SW 1271 (cell line): ENCODE data around the gene CBX5.
"Not testable (repeated sequence)": the region's sequence is repeated elsewhere in the genome, so short reads cannot be mapped to it uniquely, and the experiment has no call there.

Experiments
- DNase-seq, 2 experiments: peaks; one replicate each; lab custom pipeline; 2025; lab: John Stamatoyannopoulos, UW

The CBX5 gene

DNA sequence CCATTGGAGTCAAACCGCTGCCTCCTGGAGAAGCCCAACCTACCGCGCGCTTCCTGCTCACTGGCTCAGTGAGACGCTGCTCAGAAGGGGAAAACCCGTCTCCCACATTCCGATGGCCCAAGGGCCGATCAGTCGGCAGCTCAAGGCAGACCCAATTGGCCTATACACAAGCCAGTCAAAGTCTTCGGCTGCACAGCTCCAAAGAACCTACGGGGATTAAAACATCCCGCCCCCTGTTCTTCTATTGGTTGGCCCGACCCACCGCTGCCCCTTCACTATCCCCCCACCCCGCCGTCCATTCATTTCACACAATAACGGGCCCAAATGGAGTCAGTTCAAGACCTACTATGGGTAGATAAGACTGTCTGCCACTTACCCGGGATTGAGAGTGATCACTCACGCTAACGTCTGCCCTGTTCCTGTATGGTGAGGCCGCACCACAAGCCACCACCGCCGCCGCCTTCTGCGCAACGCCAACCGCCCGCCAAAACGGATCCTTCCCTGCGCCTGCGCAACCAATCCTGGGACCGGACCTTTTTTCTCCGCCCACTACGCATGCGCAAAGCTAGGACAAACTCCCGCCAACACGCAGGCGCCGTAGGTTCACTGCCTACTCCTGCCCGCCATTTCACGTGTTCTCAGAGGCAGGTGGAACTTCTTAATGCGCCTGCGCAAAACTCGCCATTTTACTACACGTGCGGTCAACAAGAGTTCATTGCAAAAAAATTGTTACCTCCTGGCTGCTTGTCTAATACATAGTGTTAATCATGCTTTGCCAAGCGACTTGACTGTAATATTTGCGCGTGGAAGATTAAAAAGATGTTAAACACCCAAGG, at the start of gene CBX5:
Gene CBX5, minus strand, starts transcription at position 491 of the 836 bp plus-strand sequence. CDS start 22,472 bp downstream, outside the sequence.
- DNase-seq, result peak; percentile 97 to 99

DNA sequence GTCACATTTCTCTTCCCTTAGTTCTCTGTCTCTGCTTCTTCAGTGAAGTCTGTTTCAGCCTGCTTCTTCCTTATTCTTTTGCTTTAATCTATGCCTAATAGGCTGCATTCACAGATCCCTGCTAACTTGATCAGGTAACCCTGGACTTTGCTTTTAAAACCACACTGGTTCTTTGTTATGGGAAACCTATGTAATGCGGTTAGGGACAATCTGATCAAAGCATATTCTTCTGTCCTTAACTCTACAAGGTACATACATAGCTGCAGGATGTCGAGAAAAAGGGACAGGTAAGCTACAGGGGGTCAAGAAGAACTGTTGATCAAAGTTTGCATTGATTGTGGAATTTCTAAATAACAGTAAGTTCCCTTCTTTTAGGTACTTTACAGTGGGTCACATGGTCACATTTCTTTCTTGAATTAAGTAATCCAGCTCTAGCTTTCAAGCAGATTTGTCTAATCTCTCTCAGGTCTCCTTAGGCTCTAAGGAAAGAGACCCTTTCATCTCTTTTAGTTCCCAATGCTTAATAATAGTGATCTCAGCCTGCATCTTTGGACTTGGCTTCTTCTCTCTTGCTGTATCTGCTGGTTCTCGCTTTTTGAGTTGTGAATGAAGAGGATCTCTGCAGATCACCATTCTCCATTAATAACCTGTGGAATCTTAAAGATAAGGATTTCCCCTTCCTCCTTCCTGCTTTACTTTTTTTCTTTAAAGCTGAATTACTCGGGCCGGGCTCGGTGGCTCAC, 48.8 kb upstream of the CBX5 start:
- DNase-seq, result no peak

DNA sequence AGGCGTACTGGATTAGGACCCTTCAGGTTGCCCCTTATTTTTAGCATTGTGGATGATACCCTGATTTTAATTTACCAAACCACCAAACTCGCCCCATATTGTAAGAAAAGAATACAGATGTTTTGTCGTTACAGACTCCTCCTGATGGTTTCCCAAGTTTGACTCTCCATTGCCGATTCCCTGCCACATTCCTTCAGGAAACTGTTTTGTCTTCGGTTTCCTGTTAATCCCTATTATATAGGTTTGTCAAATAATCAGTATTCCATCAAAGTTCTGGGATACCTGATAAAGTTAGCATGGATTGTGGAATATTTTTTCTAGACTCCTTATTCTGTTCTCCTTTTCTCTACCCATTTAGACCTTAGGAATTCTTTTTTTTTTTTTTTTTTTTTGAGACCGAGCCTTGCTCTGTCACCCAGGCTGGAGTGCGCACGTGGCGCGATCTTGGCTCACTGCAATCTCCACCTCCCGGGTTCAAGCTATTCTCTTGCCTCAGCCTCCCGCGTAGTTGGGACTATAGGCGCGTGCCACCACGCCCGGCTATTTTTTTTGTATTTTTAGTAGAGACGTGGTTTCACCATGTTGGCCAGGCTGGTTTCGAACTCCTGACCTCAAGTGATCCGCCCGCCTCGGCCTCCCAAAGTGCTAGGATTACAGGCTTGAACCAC, 45.7 kb upstream of the CBX5 start:
- DNase-seq, result not testable (repeated sequence)

DNA sequence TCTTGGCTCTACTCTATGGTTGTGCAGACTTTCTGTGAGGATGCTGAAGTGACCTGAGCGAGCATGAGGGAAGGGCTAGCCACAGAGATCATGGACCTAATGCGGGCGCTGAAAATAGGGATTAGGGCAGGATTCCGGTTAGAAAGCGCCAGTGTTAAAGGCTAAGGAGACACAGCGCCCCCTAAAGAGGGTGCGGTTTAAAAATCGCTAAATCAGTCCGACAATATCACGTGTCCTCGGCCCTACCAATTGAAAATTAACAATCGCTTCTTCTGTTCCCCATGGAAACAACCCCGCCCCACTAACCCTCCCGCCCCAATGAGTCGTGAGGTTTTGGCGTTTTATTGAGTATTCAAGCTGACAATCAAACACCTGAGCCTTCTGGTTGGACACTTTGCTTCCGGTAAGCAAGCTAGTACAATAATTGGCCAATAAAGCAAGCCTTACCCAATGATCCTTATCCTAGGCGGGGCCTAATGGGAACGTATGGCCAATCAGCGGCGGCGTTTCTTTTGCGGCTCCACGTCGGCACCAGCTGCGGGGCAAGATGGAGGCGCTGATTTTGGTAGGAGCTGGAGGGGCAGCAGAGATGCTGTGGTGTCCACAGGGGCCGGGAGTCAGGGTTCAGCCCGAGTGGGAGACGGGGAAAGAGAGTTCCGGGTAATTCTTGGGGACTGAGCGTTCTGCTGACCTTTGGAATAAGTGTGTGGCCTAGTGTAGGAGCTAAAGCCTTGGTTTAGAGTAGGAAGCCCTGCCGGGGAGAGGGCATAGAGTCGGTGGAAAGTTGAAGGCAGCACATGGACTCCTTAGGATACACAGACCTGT, 44.9 kb upstream of the CBX5 start, which contains the start of gene COPZ1:
Gene COPZ1, plus strand, starts transcription at position 515 of the 825 bp plus-strand sequence. Its CDS starts 33 bp downstream, at position 548.
- DNase-seq, result peak; percentile 99 to 100

DNA sequence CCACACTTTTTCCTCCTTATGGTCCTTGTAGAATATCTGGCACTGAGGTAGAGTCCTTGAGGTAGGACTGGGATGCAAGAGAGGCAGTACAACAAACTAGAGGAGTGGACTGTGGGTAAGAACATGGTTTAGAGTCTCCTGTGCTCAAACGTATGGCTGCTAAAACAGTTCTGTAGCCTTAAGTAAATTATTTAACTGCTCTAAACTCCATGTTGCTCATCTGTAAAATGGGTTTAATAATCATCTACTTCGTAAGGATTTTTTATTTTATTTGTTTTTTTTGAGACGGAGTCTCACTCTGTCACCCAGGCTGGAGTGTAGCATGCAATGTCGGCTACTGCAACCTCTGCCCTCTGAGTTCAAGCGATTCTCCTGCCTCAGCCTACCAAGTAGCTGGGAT, 41.4 kb upstream of the CBX5 start:
- DNase-seq, result no peak

DNA sequence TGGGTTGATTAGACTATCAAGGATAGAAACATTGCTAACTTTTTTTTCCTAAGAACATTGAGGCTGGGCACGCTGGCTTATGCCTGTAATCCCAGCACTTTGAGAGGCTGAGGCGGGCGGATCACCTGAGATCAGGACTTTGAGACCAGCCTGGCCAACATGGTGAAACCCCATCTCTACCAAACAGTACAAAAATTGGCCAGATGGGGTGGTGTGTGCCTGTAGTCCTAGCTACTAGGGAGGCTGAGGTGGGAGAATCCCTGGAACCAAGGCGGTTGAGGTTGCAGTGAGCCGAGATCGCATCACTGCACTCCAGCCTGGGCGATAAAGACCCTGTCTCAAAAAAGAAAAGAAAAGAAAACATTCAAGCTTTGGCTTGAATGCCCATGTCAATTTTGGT, 32.4 kb upstream of the CBX5 start:
- not testable (repeated sequence) for DNase-seq

DNA sequence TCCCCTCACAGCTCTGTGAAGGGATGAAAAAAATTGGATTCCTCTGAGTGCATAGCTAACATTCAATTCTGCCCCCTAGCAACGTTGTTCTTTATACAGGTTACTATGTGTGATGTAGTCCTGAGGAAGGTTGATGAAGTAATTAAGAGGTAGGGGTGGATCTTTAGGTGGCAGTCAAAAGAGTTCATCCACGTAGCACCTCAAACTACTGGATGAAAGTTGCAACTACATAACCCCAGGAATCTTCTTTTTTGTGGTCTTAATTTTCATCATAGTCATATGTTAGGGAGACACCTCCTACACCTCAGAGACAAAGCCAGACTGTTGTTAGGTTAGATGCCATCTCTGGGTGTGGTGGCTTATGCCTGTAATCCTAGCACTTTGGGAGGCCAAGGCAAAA, 31.1 kb upstream of the CBX5 start:
- no peak for DNase-seq

DNA sequence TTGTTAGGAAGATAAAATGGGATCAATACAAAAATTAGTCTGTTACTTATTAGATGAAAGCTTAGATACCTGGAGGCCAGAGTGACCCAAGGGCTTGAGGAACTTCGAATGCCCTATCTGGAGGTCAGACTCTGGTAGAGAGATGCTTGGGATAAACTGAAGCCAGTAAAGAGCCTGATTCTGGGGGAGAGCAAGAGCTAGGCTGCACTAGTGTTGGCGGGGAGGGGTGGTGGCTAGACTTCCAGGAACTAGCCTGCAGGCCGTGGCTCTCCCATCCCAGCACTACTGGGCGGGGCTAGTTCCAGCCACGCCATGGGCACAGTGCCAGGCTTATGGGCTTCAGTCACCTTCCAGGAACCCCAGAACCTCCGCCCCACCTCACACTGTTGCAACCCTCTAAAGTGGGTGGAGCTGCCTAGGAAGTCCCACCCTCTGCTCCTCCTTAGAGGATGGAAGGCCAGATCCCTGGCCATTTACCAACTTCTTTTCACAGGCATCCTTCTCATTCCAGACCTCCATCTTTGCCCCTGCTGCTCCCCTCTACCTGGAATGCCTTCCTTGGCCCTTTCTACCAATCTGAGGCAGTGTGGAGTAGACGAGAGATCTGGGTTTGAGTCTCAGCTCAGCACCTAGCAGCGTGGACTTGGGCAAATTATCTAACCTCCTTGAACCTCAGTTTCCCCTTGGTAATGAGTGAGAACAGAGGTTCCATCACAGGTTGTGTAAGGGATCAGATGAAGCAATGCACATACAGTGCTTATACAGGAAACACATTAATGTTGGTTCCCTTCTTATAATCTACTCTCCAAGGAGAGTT, 27.2 kb upstream of the CBX5 start:
- no peak for DNase-seq

DNA sequence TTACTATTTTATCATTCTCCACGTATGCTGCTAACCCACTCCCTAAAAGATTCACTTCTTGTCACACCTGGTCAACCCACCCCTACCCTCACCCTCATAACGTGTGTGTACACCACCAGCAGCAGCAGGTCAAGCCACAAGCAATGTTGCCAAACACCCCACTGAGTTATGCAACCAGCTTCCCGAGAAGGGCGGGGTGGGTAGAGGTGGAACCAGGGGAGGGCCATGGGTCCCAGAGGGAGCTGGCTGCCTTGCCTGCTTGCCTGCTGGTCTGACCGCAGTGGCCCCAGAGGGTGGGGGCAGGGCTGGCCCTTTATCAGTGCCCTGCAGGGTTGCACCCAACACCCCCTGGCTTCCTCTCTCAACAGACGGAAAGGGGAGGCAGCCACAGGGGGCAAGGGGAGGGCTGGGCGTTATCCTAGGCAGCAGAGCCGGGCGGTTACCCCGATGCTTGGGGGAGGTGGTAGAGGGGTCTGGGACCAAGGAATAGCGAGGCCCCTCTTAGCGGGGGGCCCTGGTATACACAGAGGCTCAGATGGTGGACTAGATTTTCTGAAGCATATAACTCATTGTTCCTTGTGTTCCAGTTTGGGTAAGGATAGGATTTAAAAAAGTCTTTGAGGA, 24.4 kb upstream of the CBX5 start:
- DNase-seq, result no peak

DNA sequence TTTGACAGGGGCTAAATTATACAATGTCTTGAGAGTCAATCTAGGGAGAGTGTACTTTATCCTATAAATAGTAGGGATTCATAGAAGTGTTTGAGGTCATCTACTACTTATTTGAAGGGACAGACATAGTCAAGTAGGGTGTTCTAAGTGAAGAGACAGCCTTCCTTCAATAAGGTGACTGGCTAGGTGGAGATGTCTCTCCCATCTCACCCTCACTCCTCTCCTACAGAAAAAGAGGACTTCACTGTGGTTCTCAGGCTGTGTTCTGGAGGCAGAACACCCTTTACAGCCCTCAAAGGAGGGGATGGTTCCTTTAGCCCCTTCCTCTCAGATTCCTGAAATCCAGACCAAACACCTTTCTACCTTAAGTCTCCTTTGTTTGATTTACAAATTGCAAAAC, 23.7 kb upstream of the CBX5 start:
- DNase-seq, result no peak

DNA sequence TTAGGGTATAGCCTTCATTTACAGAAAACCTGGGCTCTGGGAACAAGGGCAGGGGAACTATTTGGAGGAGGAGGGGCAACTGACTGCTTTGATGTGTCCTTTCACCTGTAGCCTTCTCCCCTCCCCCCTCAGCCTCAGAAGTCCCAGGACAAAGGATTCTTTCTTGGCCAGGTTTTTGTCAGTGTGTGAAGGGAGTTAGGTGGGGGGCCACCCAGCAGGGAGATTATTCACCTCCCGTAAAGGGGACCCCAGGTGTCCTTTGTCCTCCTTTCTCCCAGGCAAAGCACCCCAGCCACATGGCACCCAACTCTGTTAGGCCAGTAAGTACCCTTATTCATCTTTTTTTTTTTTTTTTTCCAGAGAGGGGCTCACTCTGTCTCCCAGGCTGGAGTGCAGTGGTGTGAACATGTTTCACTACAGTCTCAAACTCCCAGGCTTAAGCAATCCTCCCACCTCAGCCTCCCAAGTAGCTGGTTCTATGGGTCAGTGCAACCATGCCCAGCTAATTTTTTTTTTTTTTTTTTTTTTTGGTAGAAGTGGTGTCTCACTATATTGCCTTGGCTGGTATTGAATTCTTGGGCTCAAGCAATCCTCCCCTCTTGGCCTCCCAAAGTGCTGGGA, 21.6 kb upstream of the CBX5 start:
- no peak for DNase-seq

DNA sequence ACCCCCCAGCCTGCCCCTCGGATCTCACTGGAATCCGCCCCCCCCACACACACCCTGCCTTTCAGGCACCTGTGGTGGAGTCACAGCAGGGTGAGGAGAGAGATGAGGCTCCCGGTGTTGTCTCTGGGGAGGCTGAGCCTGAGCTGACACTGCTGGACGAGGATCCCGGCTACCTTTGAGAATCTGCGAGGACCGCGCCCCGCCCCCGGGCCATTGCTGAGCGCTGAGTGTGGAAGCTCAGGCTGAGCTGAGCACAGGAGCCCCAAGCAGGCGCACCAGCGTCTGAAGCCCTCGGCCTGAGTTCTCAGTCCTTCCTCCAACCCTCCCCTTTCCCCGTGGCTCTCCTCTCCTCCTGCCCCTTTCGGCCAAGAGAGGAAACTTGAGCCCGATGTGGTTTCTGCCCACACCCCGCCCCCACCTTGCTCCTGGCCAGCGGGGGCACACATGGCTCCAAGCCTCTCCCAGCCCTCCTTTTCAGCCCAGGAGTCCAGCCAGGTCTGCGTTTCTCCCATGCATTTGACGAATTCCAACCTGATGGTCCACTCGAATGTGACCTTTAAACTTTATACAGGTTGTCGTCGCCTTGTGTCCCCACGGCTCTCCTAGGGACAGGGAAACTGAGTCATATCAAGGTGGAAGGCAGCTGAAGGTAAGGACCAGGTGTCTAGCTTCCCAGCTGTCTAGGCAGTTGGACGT, 21.0 kb upstream of the CBX5 start, which contains the start of gene NFE2:
Gene NFE2, minus strand, starts transcription at position 284 of the 696 bp plus-strand sequence. CDS start 5,767 bp downstream, outside the sequence.
- no peak for DNase-seq

DNA sequence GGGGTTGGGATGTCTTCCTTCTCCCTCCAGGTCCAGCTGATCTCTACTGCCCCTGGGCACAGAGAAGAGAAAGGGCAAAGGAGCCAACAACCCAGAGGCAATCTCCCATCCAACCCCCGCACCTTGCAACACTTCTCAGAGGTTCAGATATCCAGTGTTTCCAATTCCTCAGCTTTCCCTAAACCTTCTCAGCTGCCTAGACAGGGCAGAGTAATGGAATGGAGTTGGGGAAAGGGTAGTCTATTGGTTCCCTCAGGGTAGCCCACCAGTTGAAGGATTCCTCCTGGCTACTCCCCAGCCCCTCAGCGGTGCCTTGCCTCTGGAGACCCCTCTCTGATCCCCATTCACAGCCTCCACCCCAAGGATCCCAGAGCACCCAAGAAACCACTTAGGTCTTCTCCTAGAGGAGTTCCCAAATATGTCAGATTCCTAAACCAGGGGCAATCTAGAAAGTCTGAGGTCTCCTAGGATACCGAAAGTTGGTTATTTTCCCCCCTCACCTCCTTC, 20.4 kb upstream of the CBX5 start:
- DNase-seq, result no peak

DNA sequence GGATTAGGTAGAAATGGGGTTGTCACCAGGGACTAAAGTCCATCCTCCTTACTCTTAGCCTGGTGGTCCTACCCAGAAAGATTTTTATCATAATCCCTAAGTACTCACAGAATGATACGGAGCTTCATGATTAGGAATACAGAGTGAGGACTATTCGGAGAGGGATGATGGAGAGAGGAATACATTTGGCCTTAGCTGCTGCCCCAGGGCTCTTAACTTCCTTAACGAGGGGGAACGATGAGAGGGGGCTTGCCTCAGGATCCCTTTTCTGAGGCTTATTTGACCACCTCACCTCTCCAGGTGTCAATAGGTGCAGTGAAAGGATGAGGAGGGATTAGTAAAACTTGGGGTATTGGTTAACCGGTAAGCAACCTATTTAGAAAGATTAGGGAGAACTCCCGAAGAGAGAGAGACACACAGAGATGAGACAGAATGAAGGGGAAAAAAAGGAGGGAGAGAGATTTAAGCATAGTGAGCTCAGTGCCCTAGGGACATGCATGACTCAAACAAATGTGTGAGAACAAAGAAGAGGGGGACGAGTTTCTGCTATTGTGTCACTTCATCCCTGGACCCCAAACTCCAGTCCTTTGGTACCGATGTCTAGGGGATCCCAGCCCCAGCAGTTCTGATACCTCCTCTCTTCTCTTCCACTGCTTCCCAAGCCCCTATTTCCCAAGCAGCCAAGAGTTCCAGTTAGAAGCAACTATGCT, 19.7 kb upstream of the CBX5 start:
- DNase-seq, result no peak

DNA sequence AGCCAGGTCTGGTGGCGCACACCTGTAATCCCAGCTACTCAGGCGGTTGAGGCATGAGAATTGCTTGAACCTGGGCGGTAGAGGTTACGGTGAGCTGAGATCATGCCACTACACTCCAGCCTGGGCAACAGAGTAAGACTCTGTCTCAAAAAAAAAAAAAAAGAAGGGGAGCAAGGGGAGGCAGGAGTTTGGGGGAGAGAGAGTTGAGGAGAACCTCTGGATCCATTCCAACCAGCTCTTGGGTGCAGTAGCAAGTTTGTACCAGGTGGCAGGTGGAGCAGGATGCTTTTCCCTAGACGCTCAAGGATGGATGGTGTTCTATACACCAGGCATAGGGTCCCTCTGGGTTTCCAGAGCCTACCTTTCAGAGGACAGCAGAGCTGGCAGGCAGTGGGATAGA, 19.0 kb upstream of the CBX5 start:
- DNase-seq, result no peak

DNA sequence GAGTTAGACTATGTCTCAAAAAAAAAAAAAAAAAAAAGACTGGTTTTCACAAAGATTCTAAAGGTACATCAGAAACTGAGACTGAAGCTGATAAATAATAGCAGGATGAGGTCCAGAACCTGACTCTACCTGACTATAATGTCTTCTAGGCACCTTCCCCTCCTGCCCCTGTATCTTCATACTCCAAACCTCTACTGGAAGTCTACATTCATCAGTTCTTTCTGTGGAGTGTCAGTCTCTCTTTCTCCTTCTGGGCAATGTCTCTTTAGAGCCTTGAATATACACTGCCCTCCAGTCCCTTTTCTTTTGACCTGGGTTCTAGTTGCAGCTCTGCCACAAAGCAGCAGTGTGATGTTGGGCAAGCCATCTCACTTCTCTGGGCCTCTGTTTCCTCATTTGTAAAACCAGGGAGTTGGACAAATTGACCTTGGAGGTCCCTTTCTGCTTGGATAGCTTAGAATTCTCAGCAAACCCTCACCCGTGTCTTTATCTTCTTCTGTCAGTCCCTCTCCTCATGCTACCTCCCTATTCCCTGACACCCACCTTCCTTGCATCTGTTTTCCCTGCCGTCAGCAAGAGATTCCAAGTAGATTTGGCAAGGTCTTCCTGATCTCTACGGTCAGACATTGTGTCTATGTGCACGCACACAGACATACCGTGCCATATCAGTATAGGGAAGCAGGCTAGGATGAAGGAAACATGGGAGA, 16.6 kb upstream of the CBX5 start:
- DNase-seq, result no peak

DNA sequence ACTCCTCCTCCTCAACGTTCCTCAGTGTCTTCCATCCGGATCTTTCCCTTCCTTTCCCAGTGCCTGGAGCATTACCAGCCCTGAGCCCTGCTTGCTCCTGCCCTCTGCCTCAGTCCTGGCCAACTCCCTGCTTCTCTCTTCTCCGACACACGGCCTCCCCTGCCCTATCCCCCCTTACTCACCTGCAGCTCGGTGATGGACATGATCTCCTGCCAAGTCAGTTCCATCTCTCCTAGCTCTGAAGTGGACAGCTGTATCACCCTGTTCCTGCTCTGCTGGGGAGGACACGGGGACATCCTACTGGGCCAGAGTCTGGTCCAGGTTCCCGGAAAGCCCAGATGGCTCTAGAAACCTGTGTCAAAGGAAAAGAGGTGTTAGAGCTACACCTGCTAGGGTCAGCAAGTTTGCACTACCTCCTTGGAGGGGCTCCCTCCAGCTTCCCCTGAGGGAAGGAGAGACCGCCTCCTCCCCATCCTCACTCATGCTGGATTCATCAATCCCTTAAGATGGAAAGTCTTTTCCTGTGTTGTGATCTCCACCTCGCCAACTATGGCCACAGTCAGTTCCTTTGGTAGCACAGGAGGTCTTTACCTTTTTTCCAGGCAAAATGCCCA, 15.1 kb upstream of the CBX5 start:
- DNase-seq, result no peak
